GM18861 (cell line): ENCODE results near the gene FBXL20.

Experiments
- ATAC-seq: cut with Tn5 transposase; IDR thresholded peaks from one replicate; pipeline ENCODE4 v1.9.1; 2021; ENCODE audit not compliant: unreplicated experiment

The FBXL20 gene

GRCh38 chr17:39229274-39229913 lies 172.0 kb downstream of the FBXL20 start:
- ATAC-seq, result no peak

GRCh38 chr17:39227364-39227919 lies 174.0 kb downstream of the FBXL20 start:
- no peak for ATAC-seq

GRCh38 chr17:39225959-39226683 lies 175.3 kb downstream of the FBXL20 start:
- no peak for ATAC-seq

- no peak for ATAC-seq
These were observed 176.0 kb downstream of the FBXL20 start, which contains the start of gene STAC2 for GRCh38 chr17:39225308-39225958. TSS of gene STAC2 (minus strand) at chr17:39225945. CDS start at chr17:39225502, 443 bp downstream.

GRCh38 chr17:39224778-39225307 lies 176.6 kb downstream of the FBXL20 start:
- no peak for ATAC-seq

GRCh38 chr17:39223907-39224777 lies 177.3 kb downstream of the FBXL20 start:
- no peak for ATAC-seq

- no peak for ATAC-seq
These were observed 178.3 kb downstream of the FBXL20 start for GRCh38 chr17:39222866-39223834.

- no peak for ATAC-seq
These were observed 179.3 kb downstream of the FBXL20 start for GRCh38 chr17:39222151-39222550.

GRCh38 chr17:39221572-39221971 lies 179.9 kb downstream of the FBXL20 start:
- no peak for ATAC-seq

- ATAC-seq, result no peak
These were observed 181.7 kb downstream of the FBXL20 start for GRCh38 chr17:39219647-39220154.

- ATAC-seq, result no peak
These were observed 182.5 kb downstream of the FBXL20 start for GRCh38 chr17:39218906-39219305.

GRCh38 chr17:39217734-39218369 lies 183.6 kb downstream of the FBXL20 start:
- no peak for ATAC-seq

- ATAC-seq, result no peak
These were observed 187.6 kb downstream of the FBXL20 start for GRCh38 chr17:39213852-39214251.

GRCh38 chr17:39212841-39213480 lies 188.5 kb downstream of the FBXL20 start:
- no peak for ATAC-seq

GRCh38 chr17:39212195-39212810 lies 189.1 kb downstream of the FBXL20 start:
- ATAC-seq, result no peak

GRCh38 chr17:39210093-39210434 lies 191.4 kb downstream of the FBXL20 start:
- no peak for ATAC-seq

GRCh38 chr17:39209317-39210092 lies 191.9 kb downstream of the FBXL20 start:
- ATAC-seq, result no peak
